HEK293T (cell line): ENCODE results near the gene CORO1C.

Experiments
- FOXM1 ChIP-seq: fragments of 450-650 bp; IDR thresholded peaks from 2 replicates; pipeline ENCODE4 v1.6.1; 2017; ENCODE audit warnings: mild to moderate bottlenecking, borderline replicate concordance
- NFRKB ChIP-seq: fragments of 450-650 bp; IDR thresholded peaks from 2 replicates; pipeline ENCODE4 v1.6.1; 2016; ENCODE audit warnings: mild to moderate bottlenecking, moderate library complexity
- TF ChIP-seq, protein P1 (sequence below): fragments of 450-650 bp; IDR thresholded peaks from 2 replicates; pipeline ENCODE4 v1.6.1; 2016

DNA sequence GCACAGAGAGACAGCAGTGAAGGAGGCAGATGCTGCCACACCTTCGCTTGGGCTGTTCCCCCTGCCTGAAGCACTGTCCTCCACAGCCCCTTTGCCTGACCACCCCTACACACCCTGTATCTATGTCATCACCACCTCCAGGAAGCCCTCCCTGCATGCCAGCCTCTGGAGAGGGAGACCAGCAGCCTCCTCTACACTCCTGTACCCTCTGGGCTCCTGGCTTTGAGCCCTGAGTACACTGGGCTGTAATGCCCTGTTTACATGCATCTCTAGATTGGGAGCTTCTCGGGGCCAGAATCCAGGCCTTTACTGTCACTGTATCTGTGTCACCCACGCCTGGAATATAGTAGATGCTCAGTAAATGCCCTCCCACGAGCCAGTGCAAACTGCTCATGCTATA, 127.6 kb downstream of the CORO1C start:
- TF ChIP-seq FOXM1 (no peak), NFRKB (no peak)
- TF ChIP-seq, protein P1, sequence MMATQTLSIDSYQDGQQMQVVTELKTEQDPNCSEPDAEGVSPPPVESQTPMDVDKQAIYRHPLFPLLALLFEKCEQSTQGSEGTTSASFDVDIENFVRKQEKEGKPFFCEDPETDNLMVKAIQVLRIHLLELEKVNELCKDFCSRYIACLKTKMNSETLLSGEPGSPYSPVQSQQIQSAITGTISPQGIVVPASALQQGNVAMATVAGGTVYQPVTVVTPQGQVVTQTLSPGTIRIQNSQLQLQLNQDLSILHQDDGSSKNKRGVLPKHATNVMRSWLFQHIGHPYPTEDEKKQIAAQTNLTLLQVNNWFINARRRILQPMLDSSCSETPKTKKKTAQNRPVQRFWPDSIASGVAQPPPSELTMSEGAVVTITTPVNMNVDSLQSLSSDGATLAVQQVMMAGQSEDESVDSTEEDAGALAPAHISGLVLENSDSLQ, result no peak
